GM10847 (cell line): Measurements from ENCODE around the gene MAPKBP1.

ENCODE experiments used
- POLR2A ChIP-seq: IDR thresholded peaks from 2 replicates; pipeline ENCODE4 v1.6.1; 2011; ENCODE audit not compliant: insufficient read length; ENCODE audit errors: extremely low read depth

MAPKBP1 gene

GRCh38 chr15:41866263-41866703 lies 92.0 kb downstream of the MAPKBP1 start:
- TF ChIP-seq POLR2A = no peak

DNA sequence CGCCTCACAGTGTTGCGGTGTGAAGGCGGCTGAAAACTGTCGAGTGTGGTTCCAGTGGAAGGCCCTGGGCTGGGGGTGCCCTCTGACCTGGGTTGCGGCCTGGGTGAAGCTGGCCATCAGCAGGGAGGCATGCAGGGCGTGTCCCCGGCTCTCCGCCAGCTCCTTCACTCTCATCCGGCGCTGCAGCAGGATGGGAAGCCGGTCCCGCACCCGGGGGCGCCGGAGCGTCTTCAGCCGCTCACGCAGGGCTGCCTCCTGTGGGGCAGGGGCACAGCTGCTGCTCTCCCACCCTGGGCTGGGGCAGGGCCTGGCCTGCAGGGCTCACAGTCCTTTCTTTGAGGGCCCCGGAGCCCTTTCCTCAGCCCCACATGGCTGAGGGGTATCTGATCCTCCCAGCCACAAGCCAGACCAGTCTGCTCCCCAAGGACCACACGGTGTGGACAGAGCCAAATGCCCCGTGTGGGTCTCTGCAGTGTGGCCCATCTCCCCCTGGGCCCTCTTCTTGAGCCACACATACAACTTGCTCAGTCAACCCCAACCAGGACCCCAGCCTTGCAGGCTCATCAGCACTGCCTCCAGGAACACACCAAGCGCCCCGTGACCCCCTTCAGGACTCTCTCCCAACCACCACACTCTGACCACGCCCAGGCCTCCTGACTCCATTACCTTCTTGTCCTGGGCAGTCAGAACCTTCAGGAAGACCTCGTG lies 92.7 kb downstream of the MAPKBP1 start:
- TF ChIP-seq POLR2A = no peak

- TF ChIP-seq POLR2A = no peak
Measured at GRCh38 chr15:41868321-41868720, 94.0 kb downstream of the MAPKBP1 start.

- no peak for TF ChIP-seq POLR2A
Measured at GRCh38 chr15:41869770-41870688, 95.7 kb downstream of the MAPKBP1 start.

GRCh38 chr15:41870689-41871081 lies 96.4 kb downstream of the MAPKBP1 start:
- no peak for TF ChIP-seq POLR2A

- no peak for TF ChIP-seq POLR2A
Measured at GRCh38 chr15:41871175-41871905, 97.1 kb downstream of the MAPKBP1 start.

- no peak for TF ChIP-seq POLR2A
Measured at GRCh38 chr15:41872166-41872747, 98.0 kb downstream of the MAPKBP1 start.

DNA sequence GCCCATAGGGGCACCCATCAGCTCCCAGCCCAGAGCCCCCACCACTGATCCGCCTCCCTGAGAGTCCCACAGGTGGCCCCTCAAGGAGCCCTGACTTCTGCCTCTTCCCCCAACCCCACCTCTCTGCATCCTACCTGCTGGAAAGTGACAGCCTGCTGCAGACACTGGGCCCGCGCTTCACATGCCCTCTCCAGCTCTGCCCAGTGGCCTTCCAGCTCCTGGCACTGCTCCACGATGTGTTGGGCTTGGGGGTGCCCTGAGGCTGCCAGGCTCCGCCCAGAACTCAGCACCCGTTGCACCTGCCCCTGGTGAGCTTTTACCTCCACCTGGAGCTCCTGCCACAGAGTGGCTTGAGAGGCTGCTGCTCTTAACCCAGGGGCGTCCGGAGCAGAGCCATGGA lies 99.4 kb downstream of the MAPKBP1 start:
- TF ChIP-seq POLR2A = no peak

DNA sequence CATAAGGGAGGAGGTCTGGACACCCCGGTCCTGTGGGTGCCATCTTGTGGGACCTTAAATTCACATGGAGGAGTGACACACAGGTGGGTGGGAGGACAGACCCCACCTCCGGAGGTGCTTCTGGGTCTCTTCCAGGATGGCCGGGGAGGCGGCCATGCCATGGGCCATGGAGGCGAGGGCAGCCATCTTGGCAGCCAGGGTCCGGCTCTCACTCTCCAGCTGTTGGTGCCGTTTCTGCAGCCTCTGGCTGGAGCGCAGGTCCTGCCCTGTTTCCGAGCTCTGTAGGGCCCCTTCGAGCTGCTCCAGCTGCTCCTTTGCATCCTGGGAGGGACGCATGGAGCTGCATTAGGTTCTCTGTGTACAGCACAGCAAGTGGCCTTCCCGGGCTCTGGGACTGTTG lies 100.5 kb downstream of the MAPKBP1 start:
- no peak for TF ChIP-seq POLR2A

GRCh38 chr15:41876007-41876406 lies 101.7 kb downstream of the MAPKBP1 start:
- TF ChIP-seq POLR2A = no peak

- TF ChIP-seq POLR2A = no peak
Measured at GRCh38 chr15:41876689-41877088, 102.4 kb downstream of the MAPKBP1 start.
